SK-N-SH treated with all-trans-retinoic acid at 6 μM for 48 hours (cell line): ENCODE data around the gene CHRM2.

Source experiments
- ATAC-seq: fragments of 200-7000 bp; cut with Tn5 transposase; 3 replicates; pipeline ENCODE4 v1.9.1; 2020; ENCODE audit warnings: mild to moderate bottlenecking, moderate library complexity
- ARNTL ChIP-seq: fragments of 450-650 bp; formaldehyde crosslinking; IDR thresholded peaks from 2 replicates; pipeline ENCODE4 v1.5.0; 2020; ENCODE audit warnings: low read depth, mild to moderate bottlenecking, moderate library complexity, borderline replicate concordance
- BACH2 ChIP-seq: fragments of 250-450 bp; sonication (Bioruptor Pico); IDR thresholded peaks from 2 replicates; pipeline ENCODE4 v1.9.0; 2021; ENCODE audit warnings: mild to moderate bottlenecking, borderline replicate concordance
- CSDC2 ChIP-seq: fragments of 250-450 bp; sonication (Bioruptor Pico); IDR thresholded peaks from 2 replicates; pipeline ENCODE4 v1.5.0; 2020; ENCODE audit warnings: mild to moderate bottlenecking, moderate library complexity
- CSRNP3 ChIP-seq: fragments of 250-450 bp; sonication (Bioruptor Pico); IDR thresholded peaks from 2 replicates; pipeline ENCODE4 v1.5.1; 2021; ENCODE audit warnings: mild to moderate bottlenecking, moderate library complexity
- ESRRG ChIP-seq: fragments of 250-450 bp; sonication (Bioruptor Pico); IDR thresholded peaks from 2 replicates; pipeline ENCODE4 v1.6.1; 2021; ENCODE audit warnings: mild to moderate bottlenecking
- GLIS3 ChIP-seq: fragments of 250-450 bp; sonication (Bioruptor Pico); IDR thresholded peaks from 2 replicates; pipeline ENCODE4 v1.5.0; 2020; ENCODE audit warnings: mild to moderate bottlenecking, moderate library complexity
- ISL1 ChIP-seq: fragments of 250-450 bp; sonication (Bioruptor Pico); IDR thresholded peaks from 2 replicates; pipeline ENCODE4 v2.1.2; 2022; ENCODE audit warnings: mild to moderate bottlenecking, moderate library complexity
- OSR1 ChIP-seq: fragments of 250-450 bp; sonication (Bioruptor Pico); IDR thresholded peaks from 2 replicates; pipeline ENCODE4 v1.8.0; 2022; ENCODE audit warnings: moderate library complexity, mild to moderate bottlenecking, inconsistent platforms
- POU6F1 ChIP-seq: fragments of 250-450 bp; sonication (Bioruptor Pico); IDR thresholded peaks from 2 replicates; pipeline ENCODE4 v1.8.0; 2021; ENCODE audit warnings: low read depth, mild to moderate bottlenecking, moderate library complexity, borderline replicate concordance
- PPARA ChIP-seq: fragments of 250-450 bp; sonication (Bioruptor Pico); IDR thresholded peaks from 2 replicates; pipeline ENCODE4 v1.5.0; 2020; ENCODE audit warnings: mild to moderate bottlenecking, borderline replicate concordance
- RARB ChIP-seq: fragments of 250-450 bp; sonication (Bioruptor Pico); IDR thresholded peaks from 2 replicates; pipeline ENCODE4 v1.8.0; 2021; ENCODE audit warnings: mild to moderate bottlenecking, moderate library complexity
- SNAI2 ChIP-seq: fragments of 250-450 bp; sonication (Bioruptor Pico); IDR thresholded peaks from 2 replicates; pipeline ENCODE4 v1.5.0; 2020; ENCODE audit warnings: mild to moderate bottlenecking, moderate library complexity
- TCF4 ChIP-seq: fragments of 250-450 bp; sonication (Bioruptor Pico); IDR thresholded peaks from 2 replicates; pipeline ENCODE4 v1.8.0; 2021; ENCODE audit warnings: mild to moderate bottlenecking, moderate library complexity, borderline replicate concordance
- TOX ChIP-seq: fragments of 250-450 bp; sonication (Bioruptor Pico); IDR thresholded peaks from 2 replicates; pipeline ENCODE4 v1.8.0; 2021; ENCODE audit warnings: mild to moderate bottlenecking, moderate library complexity, borderline replicate concordance
- TSHZ2 ChIP-seq: fragments of 250-450 bp; sonication (Bioruptor Pico); IDR thresholded peaks from 2 replicates; pipeline ENCODE4 v1.5.0; 2020; ENCODE audit warnings: mild to moderate bottlenecking, moderate library complexity
- ZC3H10 ChIP-seq: fragments of 250-450 bp; sonication (Bioruptor Pico); IDR thresholded peaks from 2 replicates; pipeline ENCODE4 v1.5.1; 2021; ENCODE audit warnings: mild to moderate bottlenecking, moderate library complexity
- ZFP3 ChIP-seq: fragments of 250-450 bp; sonication (Bioruptor Pico); IDR thresholded peaks from 2 replicates; pipeline ENCODE4 v1.5.0; 2020; ENCODE audit warnings: mild to moderate bottlenecking, moderate library complexity
- ZFP30 ChIP-seq: fragments of 450-650 bp; formaldehyde crosslinking; IDR thresholded peaks from 2 replicates; pipeline ENCODE4 v1.5.0; 2022; ENCODE audit warnings: mild to moderate bottlenecking, moderate library complexity
- ZNF565 ChIP-seq: fragments of 450-650 bp; formaldehyde crosslinking; conservative IDR thresholded peaks from 2 replicates; pipeline ENCODE4 v1.5.0; 2020; ENCODE audit warnings: low read depth, mild to moderate bottlenecking, moderate library complexity
- ZNF70 ChIP-seq: fragments of 450-650 bp; formaldehyde crosslinking; IDR thresholded peaks from 2 replicates; pipeline ENCODE4 v1.5.0; 2020; ENCODE audit warnings: mild to moderate bottlenecking, moderate library complexity
- ZNF8 ChIP-seq: fragments of 450-650 bp; formaldehyde crosslinking; IDR thresholded peaks from 2 replicates; pipeline ENCODE4 v1.5.0; 2020; ENCODE audit warnings: mild to moderate bottlenecking, moderate library complexity
- TF ChIP-seq, protein P1 (sequence below): fragments of 250-450 bp; sonication (Bioruptor Pico); IDR thresholded peaks from 2 replicates; pipeline ENCODE4 v1.8.0; 2020; ENCODE audit warnings: mild to moderate bottlenecking, moderate library complexity, borderline replicate concordance
- TF ChIP-seq, protein P2 (sequence below): fragments of 250-450 bp; sonication (Bioruptor Pico); IDR thresholded peaks from 2 replicates; pipeline ENCODE4 v1.5.1; 2020; ENCODE audit warnings: low read depth, mild to moderate bottlenecking, moderate library complexity

The CHRM2 gene

GRCh38 chr7:137038706-137039105 lies 170.3 kb downstream of the CHRM2 start:
- no peak for ATAC-seq
- TF ChIP-seq PPARA = no peak
- TF ChIP-seq TOX (CRISPR knock-in tag) = no peak
- no peak for TF ChIP-seq TCF4 (CRISPR knock-in tag)
- no peak for TF ChIP-seq POU6F1
- TF ChIP-seq ZFP3 (CRISPR knock-in tag) = no peak
- no peak for TF ChIP-seq TSHZ2 (CRISPR knock-in tag)
- no peak for TF ChIP-seq CSDC2
- no peak for TF ChIP-seq GLIS3 (CRISPR knock-in tag)
- TF ChIP-seq ZNF70 (CRISPR knock-in tag) = no peak
- no peak for TF ChIP-seq RARB (CRISPR knock-in tag)
- TF ChIP-seq, protein P1, sequence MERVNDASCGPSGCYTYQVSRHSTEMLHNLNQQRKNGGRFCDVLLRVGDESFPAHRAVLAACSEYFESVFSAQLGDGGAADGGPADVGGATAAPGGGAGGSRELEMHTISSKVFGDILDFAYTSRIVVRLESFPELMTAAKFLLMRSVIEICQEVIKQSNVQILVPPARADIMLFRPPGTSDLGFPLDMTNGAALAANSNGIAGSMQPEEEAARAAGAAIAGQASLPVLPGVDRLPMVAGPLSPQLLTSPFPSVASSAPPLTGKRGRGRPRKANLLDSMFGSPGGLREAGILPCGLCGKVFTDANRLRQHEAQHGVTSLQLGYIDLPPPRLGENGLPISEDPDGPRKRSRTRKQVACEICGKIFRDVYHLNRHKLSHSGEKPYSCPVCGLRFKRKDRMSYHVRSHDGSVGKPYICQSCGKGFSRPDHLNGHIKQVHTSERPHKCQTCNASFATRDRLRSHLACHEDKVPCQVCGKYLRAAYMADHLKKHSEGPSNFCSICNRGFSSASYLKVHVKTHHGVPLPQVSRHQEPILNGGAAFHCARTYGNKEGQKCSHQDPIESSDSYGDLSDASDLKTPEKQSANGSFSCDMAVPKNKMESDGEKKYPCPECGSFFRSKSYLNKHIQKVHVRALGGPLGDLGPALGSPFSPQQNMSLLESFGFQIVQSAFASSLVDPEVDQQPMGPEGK (CRISPR knock-in tag) = no peak
- TF ChIP-seq SNAI2 (CRISPR knock-in tag) = no peak
- no peak for TF ChIP-seq ESRRG (CRISPR knock-in tag)
- TF ChIP-seq ZC3H10 (CRISPR knock-in tag) = no peak
- TF ChIP-seq ZNF8 (CRISPR knock-in tag) = no peak
- no peak for TF ChIP-seq ZNF565
- TF ChIP-seq ARNTL (CRISPR knock-in tag) = no peak

DNA sequence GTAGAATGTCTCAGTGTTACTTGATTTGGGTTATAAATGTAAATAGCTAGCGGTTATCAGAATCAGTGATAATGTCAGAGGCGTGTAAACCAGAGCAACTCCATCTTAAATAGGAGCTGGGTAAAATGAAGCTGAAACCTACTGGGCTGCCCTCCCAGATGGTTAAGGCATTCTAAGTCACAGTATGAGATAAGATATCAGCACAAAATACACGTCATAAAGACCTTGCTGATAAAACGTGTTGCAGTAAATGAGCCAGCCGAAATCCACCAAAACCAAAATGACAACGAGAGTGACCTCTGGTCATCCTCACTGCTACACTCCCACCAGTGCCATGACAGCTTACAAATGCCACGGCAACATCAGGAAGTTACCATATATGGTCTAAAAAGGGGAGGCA lies 172.3 kb downstream of the CHRM2 start:
- TF ChIP-seq CSRNP3 (CRISPR knock-in tag) (no peak), ZNF565 (no peak), ZFP30 (CRISPR knock-in tag) (no peak), ESRRG (CRISPR knock-in tag) (no peak), TCF4 (CRISPR knock-in tag) (no peak), ARNTL (CRISPR knock-in tag) (no peak), ZNF8 (CRISPR knock-in tag) (no peak), POU6F1 (no peak), BACH2 (no peak), ISL1 (CRISPR knock-in tag) (no peak), OSR1 (CRISPR knock-in tag) (no peak), ZNF70 (CRISPR knock-in tag) (no peak), RARB (CRISPR knock-in tag) (no peak), CSDC2 (no peak), SNAI2 (CRISPR knock-in tag) (no peak), TOX (CRISPR knock-in tag) (no peak), GLIS3 (CRISPR knock-in tag) (no peak)
- TF ChIP-seq, protein P1 (CRISPR knock-in tag) = no peak
- TF ChIP-seq, protein P2, sequence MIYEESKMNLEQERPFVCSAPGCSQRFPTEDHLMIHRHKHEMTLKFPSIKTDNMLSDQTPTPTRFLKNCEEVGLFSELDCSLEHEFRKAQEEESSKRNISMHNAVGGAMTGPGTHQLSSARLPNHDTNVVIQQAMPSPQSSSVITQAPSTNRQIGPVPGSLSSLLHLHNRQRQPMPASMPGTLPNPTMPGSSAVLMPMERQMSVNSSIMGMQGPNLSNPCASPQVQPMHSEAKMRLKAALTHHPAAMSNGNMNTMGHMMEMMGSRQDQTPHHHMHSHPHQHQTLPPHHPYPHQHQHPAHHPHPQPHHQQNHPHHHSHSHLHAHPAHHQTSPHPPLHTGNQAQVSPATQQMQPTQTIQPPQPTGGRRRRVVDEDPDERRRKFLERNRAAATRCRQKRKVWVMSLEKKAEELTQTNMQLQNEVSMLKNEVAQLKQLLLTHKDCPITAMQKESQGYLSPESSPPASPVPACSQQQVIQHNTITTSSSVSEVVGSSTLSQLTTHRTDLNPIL (CRISPR knock-in tag) = no peak
- ATAC-seq = no peak
